H9 (cell line): Measurements from ENCODE around the gene TNFRSF21. TPM values are rescaled to one million over a fixed set of nuclear protein-coding genes. Genes with fewer than 3 reads are reported as not detected.
A peak's percentile ranks its signal among the peaks of the same experiment; 100 is the strongest.

ENCODE experiments used
- DNase-seq: peaks from one replicate; pipeline ENCODE4 v3.0.0-alpha.2; 2017
- H2AFZ ChIP-seq: one replicate; pipeline ENCODE4 v1.6.1; 2013; ENCODE audit warnings: mild to moderate bottlenecking, low read length, control low read depth, moderate library complexity
- H2AK5ac ChIP-seq: 2 replicates; pipeline ENCODE4 v1.6.1; 2013; ENCODE audit warnings: low read length, control low read depth, mixed read lengths; ENCODE audit not compliant: insufficient read length
- H2BK120ac ChIP-seq: one replicate; pipeline ENCODE4 v1.6.1; 2013; ENCODE audit warnings: low read depth, mild to moderate bottlenecking, low read length, control low read depth, inconsistent platforms; ENCODE audit not compliant: poor library complexity, severe bottlenecking
- H2BK12ac ChIP-seq: 2 replicates; pipeline ENCODE4 v1.6.1; 2013; ENCODE audit warnings: low read length, control low read depth, mixed read lengths, low read depth; ENCODE audit not compliant: insufficient read length
- H2BK15ac ChIP-seq: 2 replicates; pipeline ENCODE4 v1.6.1; 2013; ENCODE audit warnings: low read depth, low read length, control low read depth
- H2BK20ac ChIP-seq: one replicate; pipeline ENCODE4 v1.6.1; 2013; ENCODE audit warnings: low read depth, mild to moderate bottlenecking, low read length, control low read depth, inconsistent platforms; ENCODE audit not compliant: poor library complexity, severe bottlenecking
- H2BK5ac ChIP-seq: 2 replicates; pipeline ENCODE4 v1.6.1; 2013; ENCODE audit warnings: low read length, control low read depth, mixed read lengths; ENCODE audit not compliant: insufficient read length
- H3K14ac ChIP-seq: 2 replicates; pipeline ENCODE4 v1.6.1; 2013; ENCODE audit warnings: low read length, control low read depth; ENCODE audit not compliant: insufficient read depth
- H3K18ac ChIP-seq: 2 replicates; pipeline ENCODE4 v1.6.1; 2013; ENCODE audit warnings: low read depth, mild to moderate bottlenecking, mixed read lengths, low read length, control low read depth; ENCODE audit not compliant: insufficient read length
- H3K23ac ChIP-seq: 2 replicates; pipeline ENCODE4 v1.6.1; 2013; ENCODE audit warnings: low read length, control low read depth, mixed read lengths, low read depth; ENCODE audit not compliant: insufficient read length
- H3K23me2 ChIP-seq: 2 replicates; pipeline ENCODE4 v1.6.1; 2013; ENCODE audit warnings: low read depth, mild to moderate bottlenecking, mixed read lengths, low read length, control low read depth; ENCODE audit not compliant: insufficient read length, poor library complexity, severe bottlenecking
- H3K27ac ChIP-seq: 2 replicates; pipeline ENCODE4 v1.5.1; 2013; ENCODE audit warnings: low read length, control low read depth, mixed read lengths, low read depth; ENCODE audit not compliant: insufficient read length
- H3K27me3 ChIP-seq: 2 replicates; pipeline ENCODE4 v1.6.1; 2013; ENCODE audit warnings: low read length, control low read depth, inconsistent platforms; ENCODE audit not compliant: insufficient read depth
- H3K4ac ChIP-seq: 2 replicates; pipeline ENCODE4 v1.6.1; 2013; ENCODE audit warnings: low read depth, mild to moderate bottlenecking, control low read depth, inconsistent platforms, low read length, moderate library complexity
- H3K4me1 ChIP-seq: 2 replicates; pipeline ENCODE4 v1.6.1; 2013; ENCODE audit warnings: low read length, control low read depth, inconsistent platforms; ENCODE audit not compliant: insufficient read depth
- H3K4me2 ChIP-seq: 2 replicates; pipeline ENCODE4 v1.6.1; 2013; ENCODE audit warnings: low read length, control low read depth, mixed read lengths; ENCODE audit not compliant: insufficient read length, insufficient read depth
- H3K56ac ChIP-seq: 2 replicates; pipeline ENCODE4 v1.6.1; 2013; ENCODE audit warnings: low read depth, mild to moderate bottlenecking, mixed read lengths, low read length, control low read depth; ENCODE audit not compliant: insufficient read length
- H3K79me1 ChIP-seq: 2 replicates; pipeline ENCODE4 v1.6.1; 2013; ENCODE audit warnings: low read depth, mild to moderate bottlenecking, moderate library complexity, low read length, control low read depth, inconsistent platforms; ENCODE audit not compliant: insufficient read depth, poor library complexity, severe bottlenecking
- H3K79me2 ChIP-seq: 2 replicates; pipeline ENCODE4 v1.6.1; 2013; ENCODE audit warnings: low read length, control low read depth, inconsistent platforms; ENCODE audit not compliant: insufficient read depth
- H3K9ac ChIP-seq: 2 replicates; pipeline ENCODE4 v1.6.1; 2013; ENCODE audit warnings: low read length, control low read depth, mixed read lengths; ENCODE audit not compliant: insufficient read length; ENCODE audit errors: extremely low read depth
- H3K9me3 ChIP-seq: one replicate; pipeline ENCODE4 v1.6.1; 2013; ENCODE audit warnings: low read depth, low read length, inconsistent platforms; ENCODE audit not compliant: control insufficient read depth
- H3T11ph ChIP-seq: one replicate; pipeline ENCODE4 v1.6.1; 2013; ENCODE audit warnings: mild to moderate bottlenecking, low read length, control low read depth, inconsistent platforms
- H4K20me1 ChIP-seq: one replicate; pipeline ENCODE4 v1.6.1; 2013; ENCODE audit not compliant: control insufficient read depth, insufficient read length, insufficient read depth
- H4K5ac ChIP-seq: 2 replicates; pipeline ENCODE4 v1.6.1; 2013; ENCODE audit warnings: low read depth, mild to moderate bottlenecking, mixed read lengths, low read length, control low read depth; ENCODE audit not compliant: insufficient read length
- H4K8ac ChIP-seq: replicated peaks from 2 replicates; pipeline ENCODE4 v1.6.1; 2013; ENCODE audit warnings: low read length, control low read depth, mixed read lengths, low read depth; ENCODE audit not compliant: insufficient read length
- H4K91ac ChIP-seq: 2 replicates; pipeline ENCODE4 v1.6.1; 2013; ENCODE audit warnings: low read depth, mild to moderate bottlenecking, moderate library complexity, mixed read lengths, low read length, control low read depth; ENCODE audit not compliant: insufficient read length
- H3K27ac Mint-ChIP-seq, 3 experiments: 2 replicates in 2 of 3; 3 replicates in 1 of 3; pipeline ENCODE4 v1.8.0; 2020 to 2021; ENCODE audit warnings: mixed read lengths in 3 of 3, mild to moderate bottlenecking in 1 of 3, moderate library complexity in 1 of 3
- H3K27me3 Mint-ChIP-seq: 2 replicates; pipeline ENCODE4 v1.8.0; 2021; ENCODE audit warnings: low read depth, mild to moderate bottlenecking, moderate library complexity, mixed read lengths
- H3K36me3 Mint-ChIP-seq, 3 experiments: 2 replicates in 2 of 3; 3 replicates in 1 of 3; pipeline ENCODE4 v1.8.0; 2020 to 2021; ENCODE audit warnings: low read depth in 3 of 3, mixed read lengths in 3 of 3; ENCODE audit not compliant: insufficient read depth in 1 of 3
- H3K4me1 Mint-ChIP-seq, 2 experiments: 2 replicates each; pipeline ENCODE4 v1.8.0; 2020; ENCODE audit warnings: mixed read lengths in 2 of 2
- H3K4me3 Mint-ChIP-seq, 2 experiments: 2 replicates in 1 of 2; 3 replicates in 1 of 2; pipeline ENCODE4 v1.8.0; 2020 to 2021; ENCODE audit warnings: mild to moderate bottlenecking in 2 of 2, mixed read lengths in 2 of 2, moderate library complexity in 1 of 2
- H3K9me3 Mint-ChIP-seq, 2 experiments: 2 replicates in 1 of 2; 3 replicates in 1 of 2; pipeline ENCODE4 v1.8.0; 2020; ENCODE audit warnings: mild to moderate bottlenecking in 2 of 2, mixed read lengths in 2 of 2, moderate library complexity in 1 of 2
- WGBS: extraction: QIAGEN DNeasy Blood & Tissue Kit; methylation state at CpG from one replicate; pipeline ENCODE4 v1.1.7; 2013; ENCODE audit warnings: missing lambda C conversion rate, low lambda C conversion rate, mixed read lengths; ENCODE audit not compliant: insufficient read length; ENCODE audit errors: extremely low coverage; 5-methylcytosine and 5-hydroxymethylcytosine counted together
- total RNA-seq: library from RNA; stranded (reverse); gene quantifications from 2 replicates; pipeline ENCODE4 v1.2.1, GENCODE V29; 2021
- TF ChIP-seq, protein P1 (sequence below): fragments of 200-600 bp; sonication (generic); conservative IDR thresholded peaks from 3 replicates; pipeline ENCODE4 v1.8.0; 2021; ENCODE audit warnings: antibody characterized with exemption, mild to moderate bottlenecking

The TNFRSF21 gene
- total RNA-seq, 1 experiment from 2014 or later = 39.1 TPM

DNA sequence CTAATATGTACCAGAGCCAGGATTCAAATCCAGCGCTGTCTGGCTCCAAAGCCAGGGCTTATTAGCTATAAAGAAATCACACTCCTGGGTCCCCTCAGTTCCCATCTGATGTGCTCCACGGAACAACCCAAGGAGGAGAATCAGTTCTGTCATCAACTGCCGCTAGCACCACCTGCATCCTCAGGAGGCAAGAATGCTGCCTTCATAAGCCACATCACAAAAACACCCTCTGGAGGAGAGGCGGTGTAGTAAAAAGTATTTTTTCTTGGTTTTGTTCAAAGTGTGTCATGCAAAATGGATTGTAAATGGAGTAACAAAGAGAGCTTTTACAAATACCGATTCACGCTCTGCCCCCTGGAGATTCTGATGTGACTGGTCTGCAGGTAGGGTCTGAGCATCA is 57.1 kb downstream of the TNFRSF21 start:
- no peaks in the 10 kb centered on the region for H3K9me3 Mint-ChIP-seq
- no peak overlapping the region for H4K8ac ChIP-seq
- no peak overlapping the region for H2BK12ac ChIP-seq
- TF ChIP-seq, protein P1, sequence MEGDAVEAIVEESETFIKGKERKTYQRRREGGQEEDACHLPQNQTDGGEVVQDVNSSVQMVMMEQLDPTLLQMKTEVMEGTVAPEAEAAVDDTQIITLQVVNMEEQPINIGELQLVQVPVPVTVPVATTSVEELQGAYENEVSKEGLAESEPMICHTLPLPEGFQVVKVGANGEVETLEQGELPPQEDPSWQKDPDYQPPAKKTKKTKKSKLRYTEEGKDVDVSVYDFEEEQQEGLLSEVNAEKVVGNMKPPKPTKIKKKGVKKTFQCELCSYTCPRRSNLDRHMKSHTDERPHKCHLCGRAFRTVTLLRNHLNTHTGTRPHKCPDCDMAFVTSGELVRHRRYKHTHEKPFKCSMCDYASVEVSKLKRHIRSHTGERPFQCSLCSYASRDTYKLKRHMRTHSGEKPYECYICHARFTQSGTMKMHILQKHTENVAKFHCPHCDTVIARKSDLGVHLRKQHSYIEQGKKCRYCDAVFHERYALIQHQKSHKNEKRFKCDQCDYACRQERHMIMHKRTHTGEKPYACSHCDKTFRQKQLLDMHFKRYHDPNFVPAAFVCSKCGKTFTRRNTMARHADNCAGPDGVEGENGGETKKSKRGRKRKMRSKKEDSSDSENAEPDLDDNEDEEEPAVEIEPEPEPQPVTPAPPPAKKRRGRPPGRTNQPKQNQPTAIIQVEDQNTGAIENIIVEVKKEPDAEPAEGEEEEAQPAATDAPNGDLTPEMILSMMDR = 0 out of 3 replicates have a peak, but pooled peaks have one; percentile 24
- no peak overlapping the region for H3K27ac Mint-ChIP-seq
- no peak overlapping the region for H3K4me2 ChIP-seq
- H3K4me3 Mint-ChIP-seq = no peak overlapping the region
- H3K23me2 ChIP-seq = no peaks in the 10 kb centered on the region
- no peak overlapping the region for H4K5ac ChIP-seq
- H2AK5ac ChIP-seq = no peak overlapping the region
- no peaks in the 10 kb centered on the region for H3K79me2 ChIP-seq
- no peak overlapping the region for H2BK15ac ChIP-seq
- DNase-seq = no peak
- H3K4me1 Mint-ChIP-seq = peaks cover 16 to 19% of the 10 kb centered on the region in 2 experiments
- no CpG with 5 or more reads among the region's 6 CpGs for WGBS
- no peak overlapping the region for H3K18ac ChIP-seq
- H2AFZ ChIP-seq = no peak overlapping the region
- no peaks in the 10 kb centered on the region for H3K27me3 ChIP-seq
- no peak overlapping the region for H3K56ac ChIP-seq
- H4K20me1 ChIP-seq = no peaks in the 10 kb centered on the region
- no peak overlapping the region for H3T11ph ChIP-seq
- no peak overlapping the region for H2BK120ac ChIP-seq
- no peak overlapping the region for H3K14ac ChIP-seq
- H4K91ac ChIP-seq = no peak overlapping the region
- H3K4me1 ChIP-seq = no peaks in the 10 kb centered on the region
- H3K36me3 Mint-ChIP-seq = peaks cover 11 to 27% (median 24%) of the 10 kb centered on the region in 3 experiments
- no peak overlapping the region for H2BK20ac ChIP-seq
- H2BK5ac ChIP-seq = no peak overlapping the region
- H3K27me3 Mint-ChIP-seq = no peaks in the 10 kb centered on the region
- H3K79me1 ChIP-seq = no peaks in the 10 kb centered on the region
- no peak overlapping the region for H3K4ac ChIP-seq
- H3K27ac ChIP-seq = no peak overlapping the region
- no peak overlapping the region for H3K23ac ChIP-seq
- H3K9ac ChIP-seq = no peak overlapping the region
- no peaks in the 10 kb centered on the region for H3K9me3 ChIP-seq
